SU-DHL-6 (cell line): ENCODE results near the gene DIP2C.

Experiments used
- H2AFZ ChIP-seq: fragments of 200-600 bp; sonication (generic); 2 replicates; pipeline ENCODE4 v1.6.1; 2014; ENCODE audit warnings: low read depth, mild to moderate bottlenecking, moderate library complexity, mixed read lengths, antibody characterized with exemption, low read length; ENCODE audit not compliant: severe bottlenecking
- H3F3A ChIP-seq: fragments of 200-600 bp; shearing (Covaris generic); 2 replicates; pipeline ENCODE4 v1.6.0; 2016; ENCODE audit warnings: antibody characterized with exemption, mild to moderate bottlenecking; ENCODE audit not compliant: insufficient read depth
- H3K27ac ChIP-seq: fragments of 200-600 bp; sonication (generic); 2 replicates; pipeline ENCODE4 v1.5.1; 2016; ENCODE audit warnings: low read depth, mild to moderate bottlenecking, low read length, moderate library complexity, mixed read lengths
- H3K27me3 ChIP-seq: fragments of 200-600 bp; sonication (generic), shearing (Covaris generic); 2 replicates; pipeline ENCODE4 v1.6.0; 2014; ENCODE audit warnings: mild to moderate bottlenecking, low read length
- H3K36me3 ChIP-seq: fragments of 200-600 bp; sonication (generic); 2 replicates; pipeline ENCODE4 v1.6.1; 2014; ENCODE audit warnings: mild to moderate bottlenecking, low read length, mixed read lengths
- H3K4me2 ChIP-seq: fragments of 300-600, 200-600 bp; shearing (Covaris generic), sonication (generic); 2 replicates; pipeline ENCODE4 v1.6.0; 2014; ENCODE audit warnings: low read length, low read depth, mild to moderate bottlenecking; ENCODE audit not compliant: poor library complexity, severe bottlenecking
- H3K4me3 ChIP-seq: fragments of 200-600 bp; sonication (generic); 2 replicates; pipeline ENCODE4 v1.5.1; 2014; ENCODE audit warnings: antibody characterized with exemption, low read length, mild to moderate bottlenecking, mixed read lengths; ENCODE audit not compliant: insufficient read depth, poor library complexity, severe bottlenecking
- H3K79me2 ChIP-seq: fragments of 200-600 bp; sonication (generic); 2 replicates; pipeline ENCODE4 v1.6.1; 2014; ENCODE audit warnings: mild to moderate bottlenecking, low read length, moderate library complexity; ENCODE audit not compliant: insufficient read depth
- H3K9ac ChIP-seq: fragments of 200-600 bp; sonication (generic); 2 replicates; pipeline ENCODE4 v1.7.0; 2014; ENCODE audit warnings: mild to moderate bottlenecking, low read length
- H3K9me2 ChIP-seq: fragments of 200-600 bp; sonication (generic); replicated peaks from 2 replicates; pipeline ENCODE4 v1.6.1; 2014; ENCODE audit warnings: low read length; ENCODE audit not compliant: insufficient read depth
- H3K9me3 ChIP-seq: fragments of 200-600 bp; sonication (generic); 2 replicates; pipeline ENCODE4 v1.6.1; 2014; ENCODE audit warnings: low read length, mixed read lengths; ENCODE audit not compliant: insufficient read depth
- H4K20me1 ChIP-seq: fragments of 200-600 bp; sonication (generic); 2 replicates; pipeline ENCODE4 v1.6.1; 2014; ENCODE audit warnings: low read depth, mild to moderate bottlenecking, antibody characterized with exemption, low read length, moderate library complexity, mixed read lengths
- EZH2phosphoT487 ChIP-seq: fragments of 200-600 bp; sonication (generic), shearing (Covaris generic); conservative IDR thresholded peaks from 2 replicates; pipeline ENCODE4 v1.6.1; 2018; ENCODE audit warnings: mild to moderate bottlenecking, antibody characterized with exemption, low read length, moderate library complexity, mixed read lengths
- TF ChIP-seq, protein P1 (sequence below): fragments of 200-600 bp; sonication (generic); IDR thresholded peaks from one replicate; pipeline ENCODE4 v1.5.1; 2017; ENCODE audit warnings: antibody characterized with exemption, mild to moderate bottlenecking, low read length, moderate library complexity; ENCODE audit not compliant: insufficient read depth, poor library complexity, severe bottlenecking

DIP2C gene

DNA sequence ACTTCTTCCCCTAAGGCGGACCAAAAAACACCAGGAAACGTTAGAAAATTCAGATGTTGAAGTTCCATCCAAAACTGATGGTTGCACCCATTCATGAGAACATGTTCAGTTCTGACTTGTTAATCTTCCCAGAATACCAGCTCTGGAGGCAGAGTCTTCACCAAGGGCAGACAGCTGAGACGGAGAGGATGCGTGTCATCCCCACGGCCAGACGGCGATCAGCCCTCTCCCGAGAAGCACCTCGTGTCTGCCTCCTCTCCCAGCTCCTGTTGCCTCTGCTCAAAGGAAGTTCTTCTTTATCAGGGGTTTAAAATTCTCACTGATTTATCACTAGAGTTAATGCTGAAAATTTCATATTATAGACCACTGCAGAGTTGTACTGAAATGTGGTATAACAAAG lies 284.5 kb downstream of the DIP2C start:
- Histone ChIP-seq H3K27ac (no peak overlapping the region), H3K79me2 (no peaks in the 10 kb centered on the region), H3K36me3 (0 out of 2 replicates have a peak, but pooled peaks cover 3% of the 10 kb centered on the region), H3K4me3 (no peak overlapping the region), H3K9me3 (no peaks in the 10 kb centered on the region), H3K9me2 (no peaks in the 10 kb centered on the region), H3F3A (no peaks in the 10 kb centered on the region), H4K20me1 (no peaks in the 10 kb centered on the region), H3K27me3 (no peaks in the 10 kb centered on the region), H3K9ac (no peak overlapping the region), H2AFZ (no peak overlapping the region), H3K4me2 (no peak overlapping the region)
- TF ChIP-seq, protein P1, sequence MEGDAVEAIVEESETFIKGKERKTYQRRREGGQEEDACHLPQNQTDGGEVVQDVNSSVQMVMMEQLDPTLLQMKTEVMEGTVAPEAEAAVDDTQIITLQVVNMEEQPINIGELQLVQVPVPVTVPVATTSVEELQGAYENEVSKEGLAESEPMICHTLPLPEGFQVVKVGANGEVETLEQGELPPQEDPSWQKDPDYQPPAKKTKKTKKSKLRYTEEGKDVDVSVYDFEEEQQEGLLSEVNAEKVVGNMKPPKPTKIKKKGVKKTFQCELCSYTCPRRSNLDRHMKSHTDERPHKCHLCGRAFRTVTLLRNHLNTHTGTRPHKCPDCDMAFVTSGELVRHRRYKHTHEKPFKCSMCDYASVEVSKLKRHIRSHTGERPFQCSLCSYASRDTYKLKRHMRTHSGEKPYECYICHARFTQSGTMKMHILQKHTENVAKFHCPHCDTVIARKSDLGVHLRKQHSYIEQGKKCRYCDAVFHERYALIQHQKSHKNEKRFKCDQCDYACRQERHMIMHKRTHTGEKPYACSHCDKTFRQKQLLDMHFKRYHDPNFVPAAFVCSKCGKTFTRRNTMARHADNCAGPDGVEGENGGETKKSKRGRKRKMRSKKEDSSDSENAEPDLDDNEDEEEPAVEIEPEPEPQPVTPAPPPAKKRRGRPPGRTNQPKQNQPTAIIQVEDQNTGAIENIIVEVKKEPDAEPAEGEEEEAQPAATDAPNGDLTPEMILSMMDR, result no peak
- no peak for TF ChIP-seq EZH2phosphoT487

DNA sequence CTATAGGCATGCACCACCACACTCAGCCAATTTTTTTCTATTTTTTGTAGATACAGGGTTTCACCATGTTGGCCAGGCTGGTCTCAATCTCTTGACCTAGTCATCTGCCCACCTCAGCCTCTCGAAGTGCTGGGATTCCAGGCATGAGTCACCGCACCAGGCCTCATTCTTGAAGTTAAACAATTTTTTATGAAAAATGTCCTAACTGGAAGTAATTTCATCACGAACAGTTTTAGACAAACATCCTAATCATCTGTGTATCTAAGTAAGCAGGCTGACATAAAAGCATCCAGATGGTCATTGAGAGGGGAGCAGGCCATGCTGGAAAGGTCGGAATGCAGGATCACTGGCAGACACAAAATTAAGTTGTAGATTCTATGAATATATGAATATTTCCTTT lies 285.1 kb downstream of the DIP2C start:
- Histone ChIP-seq H4K20me1 (no peaks in the 10 kb centered on the region), H3K27ac (no peak overlapping the region), H3K4me2 (no peak overlapping the region), H3K9me2 (no peaks in the 10 kb centered on the region), H3K36me3 (0 out of 2 replicates have a peak, but pooled peaks cover 3% of the 10 kb centered on the region), H3K9ac (no peak overlapping the region), H3K4me3 (no peak overlapping the region), H3K79me2 (no peaks in the 10 kb centered on the region), H3F3A (no peaks in the 10 kb centered on the region), H2AFZ (no peak overlapping the region), H3K9me3 (no peaks in the 10 kb centered on the region), H3K27me3 (no peaks in the 10 kb centered on the region)
- no peak for TF ChIP-seq EZH2phosphoT487
- TF ChIP-seq, protein P1, result no peak

DNA sequence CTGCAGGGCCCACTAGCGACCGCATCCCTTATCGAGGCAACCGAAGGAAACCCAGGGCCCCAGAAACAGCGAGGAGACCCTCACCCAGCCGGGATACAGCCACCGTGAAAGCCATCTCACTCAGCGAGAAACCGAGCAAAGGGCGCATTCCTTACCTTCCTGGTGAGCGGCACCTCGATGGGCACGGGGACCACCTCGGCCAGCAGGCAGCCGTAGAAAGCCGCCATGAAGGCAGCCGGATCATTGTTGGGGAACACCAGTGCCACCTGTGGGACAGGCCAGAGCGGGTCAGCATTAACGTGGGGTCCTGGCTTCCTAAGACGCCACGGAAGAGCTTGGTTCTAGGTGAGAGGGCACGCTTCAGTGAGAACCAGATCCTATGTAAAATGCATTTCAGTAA lies 290.5 kb downstream of the DIP2C start:
- TF ChIP-seq, protein P1, result no peak
- Histone ChIP-seq H3K9ac (no peak overlapping the region), H3K4me3 (no peak overlapping the region), H3K27me3 (no peaks in the 10 kb centered on the region), H3F3A (no peaks in the 10 kb centered on the region), H3K27ac (no peak overlapping the region), H3K79me2 (no peaks in the 10 kb centered on the region), H3K36me3 (no peaks in the 10 kb centered on the region), H3K4me2 (no peak overlapping the region), H4K20me1 (no peaks in the 10 kb centered on the region), H2AFZ (no peak overlapping the region), H3K9me2 (no peaks in the 10 kb centered on the region), H3K9me3 (no peaks in the 10 kb centered on the region)
